CD4-positive, alpha-beta T cell treated with Interleukin-10 for 1 hour (primary cell): ENCODE measurements around the gene RASSF6.
"Not testable (repeated sequence)": the region's sequence is repeated elsewhere in the genome, so short reads cannot be mapped to it uniquely, and the experiment has no call there.

Experiments
- DNase-seq: peaks from one replicate; pipeline ENCODE4 v3.0.0-alpha.2; 2020

The RASSF6 gene

GRCh38 chr4:73608689-73609594, 11.3 kb downstream of the RASSF6 start:
- DNase-seq: no peak

- no peak for DNase-seq
Measured at GRCh38 chr4:73607375-73608033, 12.7 kb downstream of the RASSF6 start.

- DNase-seq: no peak
Measured at GRCh38 chr4:73606465-73606974, 13.7 kb downstream of the RASSF6 start.

- DNase-seq: no peak
Measured at GRCh38 chr4:73603854-73604584, 16.2 kb downstream of the RASSF6 start.

GRCh38 chr4:73603271-73603710, 16.9 kb downstream of the RASSF6 start:
- no peak for DNase-seq

GRCh38 chr4:73600954-73601353, 19.3 kb downstream of the RASSF6 start:
- no peak for DNase-seq

- no peak for DNase-seq
Measured at GRCh38 chr4:73599182-73599581, 21.1 kb downstream of the RASSF6 start.

GRCh38 chr4:73597594-73597993, 22.6 kb downstream of the RASSF6 start:
- DNase-seq: no peak

- DNase-seq: not testable (repeated sequence)
Measured at GRCh38 chr4:73597183-73597582, 23.1 kb downstream of the RASSF6 start.

GRCh38 chr4:73596001-73596400, 24.2 kb downstream of the RASSF6 start:
- no peak for DNase-seq

GRCh38 chr4:73593631-73594241, 26.5 kb downstream of the RASSF6 start:
- no peak for DNase-seq

- DNase-seq: no peak
Measured at GRCh38 chr4:73589887-73590801, 30.1 kb downstream of the RASSF6 start.

GRCh38 chr4:73589261-73589847, 30.9 kb downstream of the RASSF6 start:
- no peak for DNase-seq

GRCh38 chr4:73588613-73589012, 31.6 kb downstream of the RASSF6 start:
- no peak for DNase-seq

- DNase-seq: no peak
Measured at GRCh38 chr4:73586666-73587065, 33.6 kb downstream of the RASSF6 start.

- DNase-seq: no peak
Measured at GRCh38 chr4:73586040-73586439, 34.2 kb downstream of the RASSF6 start.

GRCh38 chr4:73585345-73585744, 34.9 kb downstream of the RASSF6 start:
- no peak for DNase-seq

GRCh38 chr4:73583666-73584065, 36.6 kb downstream of the RASSF6 start:
- no peak for DNase-seq

GRCh38 chr4:73577371-73577770, 42.9 kb downstream of the RASSF6 start:
- DNase-seq: no peak

- DNase-seq: no peak
Measured at GRCh38 chr4:73576381-73576780, 43.9 kb downstream of the RASSF6 start.

- DNase-seq: no peak
Measured at GRCh38 chr4:73575660-73576059, 44.6 kb downstream of the RASSF6 start.
